ENCODE data around the gene BCL2A1. TPM values are rescaled to one million over a fixed set of nuclear protein-coding genes. Genes with fewer than 3 reads are reported as not detected.

BCL2A1 gene
- total RNA-seq, 1 experiment from 2014 or later = 0.44 TPM

GRCh38 chr15:79990997-79991334, 20.0 kb upstream of the BCL2A1 start:
- Histone ChIP-seq H3K4me1 (ENCODE audit: control insufficient read depth in 1 of 2, insufficient read depth in 2 of 2, low read length in 2 of 2) (peaks cover 4 to 15% of the 10 kb centered on the region in 2 experiments; a peak in 3 of 4 replicates), H3K36me3 (ENCODE audit: control insufficient read depth in 1 of 2, insufficient read depth in 2 of 2, low read length in 2 of 2) (no peaks in the 10 kb centered on the region), H3K9ac (ENCODE audit: low read length) (no peak overlapping the region), H2AFZ (ENCODE audit: low read depth, low read length, poor library complexity, severe bottlenecking) (no peak overlapping the region), H3K27me3 (ENCODE audit: insufficient read depth, low read length) (peaks cover 4% of the 10 kb centered on the region; the same call in 1 of the 2 replicates), H3K79me2 (ENCODE audit: insufficient read depth, low read length) (no peaks in the 10 kb centered on the region), H3K27ac (ENCODE audit: low read depth, low read length) (no peak overlapping the region), H3K9me2 (ENCODE audit: insufficient read depth) (no peaks in the 10 kb centered on the region), H3K4me3 (replicated peaks in 1 of 2; ENCODE audit: low read depth in 1 of 2, low read length in 2 of 2) (no peak overlapping the region), H3K9me3 (ENCODE audit: control insufficient read depth in 1 of 2, insufficient read depth in 1 of 2, low read depth in 1 of 2, low read length in 2 of 2) (no peaks in the 10 kb centered on the region), H3K4me2 (ENCODE audit: low read length) (no peak overlapping the region), H4K20me1 (ENCODE audit: insufficient read depth) (no peaks in the 10 kb centered on the region)
- intact Hi-C loops (cut with micrococcal nuclease) = no loop called here
- TF ChIP-seq, protein P1, sequence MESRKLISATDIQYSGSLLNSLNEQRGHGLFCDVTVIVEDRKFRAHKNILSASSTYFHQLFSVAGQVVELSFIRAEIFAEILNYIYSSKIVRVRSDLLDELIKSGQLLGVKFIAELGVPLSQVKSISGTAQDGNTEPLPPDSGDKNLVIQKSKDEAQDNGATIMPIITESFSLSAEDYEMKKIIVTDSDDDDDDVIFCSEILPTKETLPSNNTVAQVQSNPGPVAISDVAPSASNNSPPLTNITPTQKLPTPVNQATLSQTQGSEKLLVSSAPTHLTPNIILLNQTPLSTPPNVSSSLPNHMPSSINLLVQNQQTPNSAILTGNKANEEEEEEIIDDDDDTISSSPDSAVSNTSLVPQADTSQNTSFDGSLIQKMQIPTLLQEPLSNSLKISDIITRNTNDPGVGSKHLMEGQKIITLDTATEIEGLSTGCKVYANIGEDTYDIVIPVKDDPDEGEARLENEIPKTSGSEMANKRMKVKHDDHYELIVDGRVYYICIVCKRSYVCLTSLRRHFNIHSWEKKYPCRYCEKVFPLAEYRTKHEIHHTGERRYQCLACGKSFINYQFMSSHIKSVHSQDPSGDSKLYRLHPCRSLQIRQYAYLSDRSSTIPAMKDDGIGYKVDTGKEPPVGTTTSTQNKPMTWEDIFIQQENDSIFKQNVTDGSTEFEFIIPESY (IDR thresholded peaks at IDR 0.05; ENCODE audit: extremely low read depth, insufficient replicate concordance, low read length) = no peak
- TF ChIP-seq SP1 (IDR thresholded peaks at IDR 0.05; ENCODE audit: low read depth) (no peak), ELF1 (IDR thresholded peaks at IDR 0.05; ENCODE audit: borderline replicate concordance, low read depth) (no peak), SRF (IDR thresholded peaks at IDR 0.05; ENCODE audit: low read depth) (no peak), TCF7L2 (IDR thresholded peaks at IDR 0.05; ENCODE audit: borderline replicate concordance, extremely low read depth, insufficient read depth, insufficient read length) (no peak), EZH2 (IDR thresholded peaks at IDR 0.05) (no peak), ZNF274 (IDR thresholded peaks at IDR 0.05; ENCODE audit: low read depth, low read length) (no peak), EZH2phosphoT487 (IDR thresholded peaks at IDR 0.05; ENCODE audit: borderline replicate concordance) (no peak), ZFX (IDR thresholded peaks at IDR 0.05) (no peak), JUND (IDR thresholded peaks at IDR 0.05) (no peak), POLR2AphosphoS5 (IDR thresholded peaks at IDR 0.05; ENCODE audit: low read depth, low read length) (no peak)
- TF ChIP-seq, protein P2, sequence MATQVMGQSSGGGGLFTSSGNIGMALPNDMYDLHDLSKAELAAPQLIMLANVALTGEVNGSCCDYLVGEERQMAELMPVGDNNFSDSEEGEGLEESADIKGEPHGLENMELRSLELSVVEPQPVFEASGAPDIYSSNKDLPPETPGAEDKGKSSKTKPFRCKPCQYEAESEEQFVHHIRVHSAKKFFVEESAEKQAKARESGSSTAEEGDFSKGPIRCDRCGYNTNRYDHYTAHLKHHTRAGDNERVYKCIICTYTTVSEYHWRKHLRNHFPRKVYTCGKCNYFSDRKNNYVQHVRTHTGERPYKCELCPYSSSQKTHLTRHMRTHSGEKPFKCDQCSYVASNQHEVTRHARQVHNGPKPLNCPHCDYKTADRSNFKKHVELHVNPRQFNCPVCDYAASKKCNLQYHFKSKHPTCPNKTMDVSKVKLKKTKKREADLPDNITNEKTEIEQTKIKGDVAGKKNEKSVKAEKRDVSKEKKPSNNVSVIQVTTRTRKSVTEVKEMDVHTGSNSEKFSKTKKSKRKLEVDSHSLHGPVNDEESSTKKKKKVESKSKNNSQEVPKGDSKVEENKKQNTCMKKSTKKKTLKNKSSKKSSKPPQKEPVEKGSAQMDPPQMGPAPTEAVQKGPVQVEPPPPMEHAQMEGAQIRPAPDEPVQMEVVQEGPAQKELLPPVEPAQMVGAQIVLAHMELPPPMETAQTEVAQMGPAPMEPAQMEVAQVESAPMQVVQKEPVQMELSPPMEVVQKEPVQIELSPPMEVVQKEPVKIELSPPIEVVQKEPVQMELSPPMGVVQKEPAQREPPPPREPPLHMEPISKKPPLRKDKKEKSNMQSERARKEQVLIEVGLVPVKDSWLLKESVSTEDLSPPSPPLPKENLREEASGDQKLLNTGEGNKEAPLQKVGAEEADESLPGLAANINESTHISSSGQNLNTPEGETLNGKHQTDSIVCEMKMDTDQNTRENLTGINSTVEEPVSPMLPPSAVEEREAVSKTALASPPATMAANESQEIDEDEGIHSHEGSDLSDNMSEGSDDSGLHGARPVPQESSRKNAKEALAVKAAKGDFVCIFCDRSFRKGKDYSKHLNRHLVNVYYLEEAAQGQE (IDR thresholded peaks at IDR 0.05; ENCODE audit: low read depth) = no peak
- TF ChIP-seq, protein P3, sequence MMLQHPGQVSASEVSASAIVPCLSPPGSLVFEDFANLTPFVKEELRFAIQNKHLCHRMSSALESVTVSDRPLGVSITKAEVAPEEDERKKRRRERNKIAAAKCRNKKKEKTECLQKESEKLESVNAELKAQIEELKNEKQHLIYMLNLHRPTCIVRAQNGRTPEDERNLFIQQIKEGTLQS (IDR thresholded peaks at IDR 0.05) = no peak
- ATAC-seq (no peak), DNase-seq (ENCODE audit: low read depth, low spot score) (no peak)
- ChIA-PET POLR2A (no interaction called here), CTCF (no interaction called here), RAD21 (ENCODE audit: low non-redundant PET in 1 of 2, low total read pairs in 2 of 2, uncharacterized antibody in 2 of 2, unreplicated experiment in 2 of 2) (no interaction called here)
- no TSS peak for BruUV-seq (replicated peaks)
